ENCODE data around the gene OR11G2.
"Not testable (repeated sequence)": the region's sequence is repeated elsewhere in the genome, so short reads cannot be mapped to it uniquely, and the experiment has no call there.

DNA sequence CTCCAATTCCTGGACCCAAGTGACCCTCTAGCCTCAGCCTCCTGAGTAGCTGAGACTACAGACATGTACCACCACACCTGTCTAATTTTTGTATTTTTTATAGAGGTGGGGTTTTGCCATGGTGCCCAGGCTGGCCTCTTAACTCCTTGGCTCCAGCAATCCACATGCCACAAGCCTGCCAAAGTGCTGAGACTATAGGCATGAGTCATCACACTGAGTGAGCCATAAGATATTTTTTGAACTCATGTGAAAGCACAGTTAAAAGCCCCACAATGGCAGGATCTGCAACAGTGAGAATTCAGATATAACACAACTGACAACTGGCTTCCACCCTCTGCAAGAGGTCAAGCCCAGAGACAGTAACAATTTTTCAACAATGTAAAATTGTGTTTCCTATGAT is 20.8 kb upstream of the OR11G2 start:
- TF ChIP-seq, protein P1, sequence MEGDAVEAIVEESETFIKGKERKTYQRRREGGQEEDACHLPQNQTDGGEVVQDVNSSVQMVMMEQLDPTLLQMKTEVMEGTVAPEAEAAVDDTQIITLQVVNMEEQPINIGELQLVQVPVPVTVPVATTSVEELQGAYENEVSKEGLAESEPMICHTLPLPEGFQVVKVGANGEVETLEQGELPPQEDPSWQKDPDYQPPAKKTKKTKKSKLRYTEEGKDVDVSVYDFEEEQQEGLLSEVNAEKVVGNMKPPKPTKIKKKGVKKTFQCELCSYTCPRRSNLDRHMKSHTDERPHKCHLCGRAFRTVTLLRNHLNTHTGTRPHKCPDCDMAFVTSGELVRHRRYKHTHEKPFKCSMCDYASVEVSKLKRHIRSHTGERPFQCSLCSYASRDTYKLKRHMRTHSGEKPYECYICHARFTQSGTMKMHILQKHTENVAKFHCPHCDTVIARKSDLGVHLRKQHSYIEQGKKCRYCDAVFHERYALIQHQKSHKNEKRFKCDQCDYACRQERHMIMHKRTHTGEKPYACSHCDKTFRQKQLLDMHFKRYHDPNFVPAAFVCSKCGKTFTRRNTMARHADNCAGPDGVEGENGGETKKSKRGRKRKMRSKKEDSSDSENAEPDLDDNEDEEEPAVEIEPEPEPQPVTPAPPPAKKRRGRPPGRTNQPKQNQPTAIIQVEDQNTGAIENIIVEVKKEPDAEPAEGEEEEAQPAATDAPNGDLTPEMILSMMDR (IDR thresholded peaks at IDR 0.05) = not testable (repeated sequence)
- TF ChIP-seq POLR2A (IDR thresholded peaks at IDR 0.05) = not testable (repeated sequence)
